ENCODE data around the gene MTCH2. TPM values are rescaled to one million over a fixed set of nuclear protein-coding genes. Genes with fewer than 3 reads are reported as not detected.
A peak's percentile ranks its signal among the peaks of the same experiment; 100 is the strongest.

Gene MTCH2
- total RNA-seq, 1 donor from 2014 or later = 39.7 TPM

DNA sequence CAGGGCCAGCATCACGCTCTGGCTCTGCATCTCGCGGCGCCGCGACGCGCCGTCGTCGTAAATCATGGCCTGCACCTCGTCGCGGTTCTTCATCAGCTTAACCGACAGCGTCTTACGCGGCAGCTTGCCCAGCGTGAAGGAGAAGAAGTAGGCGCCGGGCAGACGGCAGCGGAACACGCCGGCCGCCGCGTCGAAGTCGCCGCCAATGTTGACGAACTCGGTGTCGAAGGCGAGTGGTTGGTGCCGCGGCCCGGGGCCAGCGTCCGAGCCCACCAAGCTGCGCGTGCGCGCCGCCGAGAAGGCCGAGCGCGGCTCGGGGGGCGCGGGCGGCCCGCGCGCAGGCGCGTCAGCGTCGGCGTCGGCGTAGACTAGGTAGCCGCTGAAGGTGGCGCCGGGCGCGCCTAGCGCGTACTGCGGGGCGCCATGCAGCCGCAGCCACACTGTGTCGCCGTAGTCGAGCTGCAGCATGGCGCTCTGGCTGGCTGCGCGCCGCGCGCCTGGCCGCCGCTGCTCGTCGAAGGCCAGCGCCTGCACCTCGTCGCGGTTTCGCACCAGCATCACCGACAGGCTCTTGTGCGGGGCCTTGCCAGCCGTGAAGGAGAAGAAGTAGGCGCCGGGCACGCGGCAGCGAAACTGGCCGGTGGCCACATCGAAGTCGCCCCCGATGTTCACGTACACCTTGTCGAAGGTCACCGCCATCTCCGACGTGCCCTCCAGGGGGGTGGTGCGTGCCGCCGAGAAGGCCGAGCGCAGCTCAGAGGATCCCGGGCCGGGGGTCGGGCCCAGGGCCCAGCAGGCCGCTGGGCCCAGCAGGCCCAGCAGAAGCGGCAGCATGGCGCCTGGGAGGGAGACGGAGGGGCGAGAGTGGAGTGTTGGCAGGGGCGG, 52.1 kb downstream of the MTCH2 start:
- peak; percentile 52 for DNase-seq (ENCODE audit: low spot score)

DNA sequence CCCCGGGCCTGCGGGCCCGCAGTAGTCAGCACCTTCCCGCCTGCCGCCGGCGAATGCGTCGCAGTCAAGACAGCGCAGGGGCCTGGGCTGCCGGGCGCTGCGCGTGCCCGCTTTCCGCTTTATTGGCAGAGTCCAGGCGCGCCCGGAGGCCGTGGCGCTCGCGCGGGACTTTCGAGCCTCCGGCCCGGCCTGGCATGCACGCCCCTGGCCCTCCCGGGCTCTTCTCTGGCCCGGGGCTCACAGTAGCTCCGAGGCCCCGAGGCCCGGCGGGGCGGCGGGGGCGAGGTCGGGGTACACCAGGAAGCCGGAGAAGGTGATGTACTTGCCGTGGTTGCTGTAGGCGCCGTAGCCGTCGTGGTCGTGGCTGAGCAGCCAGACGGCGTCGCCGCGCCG, 52.8 kb downstream of the MTCH2 start:
- peak; percentile 23 for DNase-seq (ENCODE audit: low spot score)

DNA sequence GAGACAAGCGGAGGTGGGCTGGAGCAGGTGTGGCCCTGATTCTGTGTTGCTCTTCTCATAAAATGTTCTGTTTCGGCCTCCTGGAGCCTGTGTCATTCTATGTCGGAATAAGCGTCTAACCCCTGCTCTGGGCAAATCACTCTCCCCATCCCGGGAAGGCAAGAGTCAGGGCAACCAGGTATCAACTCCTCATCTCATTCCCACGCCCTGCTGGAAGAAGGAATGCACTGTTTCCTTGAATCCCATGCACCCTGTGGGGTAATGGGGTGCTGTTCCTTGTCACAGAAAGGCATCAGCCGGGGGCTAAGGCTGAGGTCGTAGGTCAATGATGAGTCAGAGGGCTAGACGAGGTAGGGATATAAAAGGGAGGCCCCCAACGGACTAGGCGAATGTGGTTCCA, 53.2 kb downstream of the MTCH2 start:
- no peak for DNase-seq (ENCODE audit: low spot score)

DNA sequence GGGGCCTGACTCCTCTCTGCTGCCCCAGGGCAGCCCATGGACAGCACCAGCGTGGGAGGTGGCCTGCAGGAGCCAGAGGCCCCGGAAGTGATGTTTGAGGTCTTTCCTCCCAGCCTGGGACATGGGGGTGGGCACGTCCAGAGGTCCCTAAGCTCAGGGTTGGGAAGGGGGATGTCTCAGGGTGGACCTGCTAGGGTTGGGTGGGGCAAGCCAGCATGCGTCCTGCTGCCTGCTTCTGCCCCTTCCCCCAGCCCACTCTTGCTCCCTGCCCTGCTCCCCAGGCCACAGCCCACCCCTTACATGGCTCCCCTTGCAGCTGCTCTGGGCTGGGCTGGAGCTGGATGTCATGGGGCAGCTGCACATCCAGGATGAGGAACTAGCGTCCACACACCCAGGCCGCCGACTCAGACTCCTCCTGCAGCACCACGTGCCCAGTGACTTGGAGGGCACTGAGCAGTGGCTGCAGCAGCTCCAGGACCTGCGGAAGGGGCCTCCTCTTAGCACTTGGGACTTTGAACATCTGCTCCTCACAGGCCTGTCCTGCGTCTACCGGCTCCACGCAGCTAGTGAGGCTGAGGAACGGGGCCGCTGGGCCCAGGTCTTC, 54.5 kb downstream of the MTCH2 start:
- peak; percentile 29 for DNase-seq (ENCODE audit: low spot score)

DNA sequence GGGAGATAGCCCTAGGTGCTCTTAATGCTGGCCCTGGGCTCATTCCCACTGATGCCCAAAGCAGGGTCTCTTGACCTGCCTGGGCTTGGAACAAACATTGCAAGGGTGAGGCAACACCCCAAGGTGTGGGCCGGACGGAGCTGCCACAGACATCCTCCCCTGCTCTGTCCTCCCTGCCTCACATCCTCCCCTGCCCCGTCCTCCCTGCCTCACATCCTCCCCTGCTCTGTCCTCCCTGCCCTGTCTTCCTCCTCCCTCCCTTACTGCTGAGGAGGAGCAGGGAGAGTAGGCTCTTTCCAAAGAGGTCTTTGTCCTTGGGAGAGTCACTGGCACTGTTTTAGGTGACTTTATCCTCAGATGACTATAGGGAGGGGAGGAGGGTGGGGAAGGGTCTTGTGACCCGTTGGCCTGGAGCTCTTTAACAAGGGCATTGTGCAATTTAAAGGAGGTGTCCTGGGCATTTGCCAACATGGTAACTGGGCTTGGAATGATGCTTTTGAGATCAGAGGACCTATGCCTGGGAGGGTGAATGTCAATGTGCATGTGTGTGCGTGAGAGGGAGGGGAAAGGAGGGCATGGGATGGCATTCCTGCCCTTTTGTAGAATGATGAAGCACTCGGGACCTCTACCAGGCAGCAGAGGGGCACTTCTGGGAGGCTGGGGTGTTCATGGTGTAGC, 55.2 kb downstream of the MTCH2 start:
- no peak for DNase-seq (ENCODE audit: low spot score)

DNA sequence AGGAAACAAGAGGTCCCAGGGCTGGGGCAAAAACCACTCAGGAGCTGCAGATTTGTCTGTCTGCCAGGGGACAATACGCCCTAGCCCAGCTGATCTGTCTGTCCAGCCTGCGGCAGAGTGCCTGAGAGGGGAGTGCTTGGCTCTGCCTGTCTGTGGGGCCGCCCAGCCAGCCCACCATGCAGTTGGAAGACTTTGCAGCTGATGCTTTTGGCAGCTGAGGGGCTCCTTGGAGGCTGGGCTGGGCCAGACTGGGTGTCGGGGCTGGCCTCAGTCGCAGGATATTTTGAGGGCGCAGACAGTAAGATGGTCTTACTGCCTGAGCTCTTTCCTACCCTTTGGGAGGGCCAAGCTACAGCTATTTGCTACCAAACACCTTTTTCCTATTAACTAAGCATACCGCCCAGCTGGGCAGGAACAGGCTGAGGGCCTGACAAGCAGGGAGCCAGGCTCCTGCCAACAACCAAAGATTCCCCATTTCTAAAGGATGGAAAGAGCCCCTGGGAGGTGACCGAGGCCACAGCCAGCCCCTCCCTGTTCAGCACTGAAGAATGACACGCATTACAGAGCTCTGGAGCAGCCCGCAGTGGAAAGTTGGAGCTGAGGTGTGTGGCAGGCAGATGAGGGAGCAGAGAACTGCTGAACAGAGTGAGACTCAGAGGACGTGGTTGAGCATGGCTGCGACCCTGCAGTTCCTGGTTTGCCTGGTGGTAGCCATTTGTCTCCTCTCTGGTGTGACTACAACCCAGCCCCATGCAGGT, 56.1 kb downstream of the MTCH2 start, which contains the start of gene FAM180B:
FAM180B (plus strand) TSS at position 581 of the 758 bp plus-strand sequence; CDS start at position 672, 91 bp downstream.
- no peak for DNase-seq (ENCODE audit: low spot score)

DNA sequence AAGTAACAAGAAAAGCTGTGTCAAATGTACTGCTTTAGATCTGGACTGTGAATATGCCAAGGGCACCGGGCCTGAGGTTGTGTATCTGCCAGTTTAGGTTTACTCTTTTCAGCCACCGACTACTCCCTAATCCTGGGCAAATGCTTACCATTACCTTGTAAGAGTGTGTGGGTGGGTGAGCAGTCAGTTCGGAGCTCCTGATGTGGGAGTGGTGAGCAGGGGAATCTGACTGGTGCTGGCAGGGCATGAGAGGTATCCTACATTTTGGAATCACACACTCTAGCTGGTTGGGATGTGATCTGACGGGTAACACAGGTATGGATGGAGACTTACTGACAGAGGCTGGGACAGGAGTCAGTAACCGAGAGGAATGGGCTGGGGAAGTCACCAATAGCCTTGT, 58.5 kb downstream of the MTCH2 start:
- DNase-seq (ENCODE audit: low spot score) = no peak

DNA sequence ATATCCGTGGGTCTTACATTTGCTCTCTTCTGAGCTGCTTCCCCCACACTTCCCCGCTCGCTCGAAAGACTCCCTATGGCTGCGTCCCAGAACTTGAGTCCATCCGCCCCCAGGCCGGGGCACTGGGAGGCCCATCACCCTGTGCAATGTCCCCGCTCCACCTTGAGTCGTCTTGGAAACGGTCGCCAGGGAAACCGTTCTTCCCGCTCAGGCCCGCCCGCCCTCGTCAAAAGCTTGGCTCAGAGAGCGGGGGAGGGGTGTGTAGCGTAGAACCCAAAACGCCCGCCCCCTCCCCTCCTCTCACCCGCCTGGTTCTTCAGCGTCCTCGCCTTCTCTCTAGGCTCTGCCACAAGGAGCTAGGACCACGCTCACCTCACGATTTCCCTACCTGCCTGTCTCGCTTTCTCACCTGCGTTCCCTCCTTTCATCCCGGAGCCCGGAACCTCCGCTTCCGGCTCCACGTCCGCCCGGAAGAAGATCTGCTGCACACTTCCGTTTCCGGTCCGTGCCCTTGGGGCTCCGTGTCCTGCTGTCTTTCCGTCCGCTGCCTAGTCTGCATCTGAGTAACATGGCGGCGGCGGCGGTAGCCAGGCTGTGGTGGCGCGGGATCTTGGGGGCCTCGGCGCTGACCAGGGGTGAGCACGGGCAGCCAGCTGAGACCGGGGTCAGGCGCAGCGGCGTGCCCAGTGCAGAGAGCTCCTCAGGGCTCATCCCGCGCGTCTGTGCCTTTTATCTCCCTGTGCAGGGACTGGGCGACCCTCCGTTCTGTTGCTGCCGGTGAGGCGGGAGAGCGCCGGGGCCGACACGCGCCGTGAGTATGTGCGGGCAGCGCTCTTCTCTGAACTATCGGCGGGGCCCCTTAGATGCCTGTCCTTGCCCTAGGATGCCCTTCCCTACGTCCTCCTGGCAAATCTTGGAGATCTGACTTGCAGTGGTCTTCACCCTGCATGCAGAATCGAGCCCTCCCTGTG, 63.5 kb downstream of the MTCH2 start, which contains the start of the genes KBTBD4 and NDUFS3:
KBTBD4 (minus strand) TSS at position 447 of the 971 bp plus-strand sequence; CDS start at position 428, 19 bp downstream.
NDUFS3 (plus strand) TSS at position 551 of the 971 bp plus-strand sequence; CDS start at position 569, 18 bp downstream.
- DNase-seq (ENCODE audit: low spot score) = peak; percentile 97

DNA sequence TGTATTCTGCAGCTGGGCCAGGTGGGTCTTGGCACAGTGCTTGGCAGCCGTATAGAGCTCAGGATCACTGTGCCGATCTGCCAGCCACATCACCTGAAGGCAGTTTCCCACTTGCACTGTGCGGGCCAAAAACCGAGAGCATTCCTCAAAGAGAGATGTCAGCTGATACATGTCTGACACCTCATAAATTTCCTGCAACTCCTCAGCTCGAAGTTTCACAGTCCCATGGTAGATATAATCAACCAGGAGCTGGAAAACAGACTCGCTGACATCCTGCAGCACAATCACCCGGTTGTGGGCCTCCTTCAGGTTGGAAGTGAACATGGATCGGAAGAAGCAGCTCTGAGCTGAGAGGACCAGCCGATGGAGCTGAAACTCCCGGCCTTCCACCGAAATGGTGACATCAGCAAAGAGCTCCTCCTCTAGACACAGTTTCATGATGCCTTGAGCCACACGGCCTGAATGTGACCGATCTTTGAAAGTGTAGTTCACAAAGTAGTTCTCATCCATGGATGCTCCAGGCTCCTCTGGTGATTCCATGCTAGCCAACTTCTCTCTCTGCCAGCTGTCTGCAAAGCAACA, 64.8 kb downstream of the MTCH2 start:
- no peak for DNase-seq (ENCODE audit: low spot score)

DNA sequence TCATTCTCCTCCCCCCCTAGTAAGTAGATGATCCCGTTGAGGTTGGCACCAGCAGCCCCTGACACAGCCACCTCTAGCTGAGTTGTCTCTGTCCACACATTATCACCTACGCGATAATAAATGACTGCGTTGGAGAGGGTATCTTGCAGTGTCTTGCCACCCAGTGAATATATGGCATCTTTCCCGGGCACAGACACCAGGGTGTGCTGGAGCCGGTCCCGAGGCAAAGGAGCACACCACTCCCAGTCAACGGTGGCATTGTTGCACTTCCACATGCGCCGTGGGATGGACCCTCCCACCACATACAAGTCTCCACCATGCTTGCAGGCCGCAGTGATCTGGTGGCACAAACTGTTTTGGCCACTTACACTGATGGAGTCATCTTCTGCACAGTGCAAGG, 69.0 kb downstream of the MTCH2 start:
- no peak for DNase-seq (ENCODE audit: low spot score)

DNA sequence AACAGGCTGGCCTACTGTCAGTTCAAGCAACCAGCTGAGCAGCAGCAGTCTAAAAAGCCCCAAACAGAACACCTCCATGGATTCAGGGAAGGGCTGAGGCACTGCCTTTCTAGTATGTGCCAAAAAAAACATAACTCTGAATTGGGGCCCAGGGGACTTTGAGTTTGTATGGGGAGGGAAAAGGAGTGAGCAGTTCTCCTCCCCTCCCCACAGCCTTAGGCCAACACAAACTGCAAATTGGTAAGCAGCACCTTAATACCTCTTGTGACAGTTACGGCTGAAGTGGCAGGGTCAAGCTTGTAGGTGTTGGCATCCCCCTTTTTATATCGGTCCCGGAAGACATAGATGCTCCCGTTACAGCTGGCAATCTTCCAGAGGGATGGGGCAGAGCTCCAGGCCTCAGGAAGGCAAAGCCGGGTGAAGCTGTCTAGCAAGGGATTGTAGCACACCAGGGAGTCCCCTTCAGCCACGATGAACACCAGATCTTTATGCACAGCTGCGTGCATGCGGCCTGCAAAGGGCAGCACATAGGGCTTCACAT, 69.6 kb downstream of the MTCH2 start:
- no peak for DNase-seq (ENCODE audit: low spot score)

DNA sequence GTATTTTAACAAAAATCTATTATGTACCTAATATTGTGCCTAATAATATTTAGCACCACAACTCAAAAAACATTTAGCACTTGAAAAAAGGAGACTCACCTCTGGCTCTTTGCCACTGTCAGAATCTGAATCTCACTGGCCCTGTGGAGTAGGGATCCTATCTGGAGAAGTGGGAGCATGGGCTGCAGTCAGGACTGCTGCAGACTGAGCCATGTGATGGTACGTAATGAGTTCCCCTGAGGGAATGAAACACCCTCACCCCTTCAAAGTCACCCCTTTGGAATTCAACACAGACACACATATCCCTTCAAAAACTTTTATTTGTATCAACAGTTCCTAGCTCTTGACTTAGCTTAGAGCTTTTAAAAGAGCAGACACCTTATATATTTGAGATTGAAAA, 70.5 kb downstream of the MTCH2 start:
- no peak for DNase-seq (ENCODE audit: low spot score)

DNA sequence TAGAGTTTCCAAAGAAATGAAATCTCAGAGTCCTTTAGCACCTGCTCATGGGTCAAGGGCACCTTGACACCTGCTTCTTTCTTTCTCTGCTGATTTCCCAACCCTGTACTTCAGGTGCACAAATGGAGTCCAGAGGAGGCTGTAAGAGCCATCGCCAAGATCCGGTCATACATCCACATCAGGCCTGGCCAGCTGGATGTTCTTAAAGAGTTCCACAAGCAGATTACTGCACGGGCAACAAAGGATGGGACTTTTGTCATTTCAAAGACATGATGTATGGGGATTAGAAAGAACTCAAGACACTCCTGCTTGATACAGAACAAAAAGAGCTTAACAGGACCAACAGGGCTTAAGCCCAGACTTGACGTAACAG, 71.0 kb downstream of the MTCH2 start:
- DNase-seq (ENCODE audit: low spot score) = no peak

DNA sequence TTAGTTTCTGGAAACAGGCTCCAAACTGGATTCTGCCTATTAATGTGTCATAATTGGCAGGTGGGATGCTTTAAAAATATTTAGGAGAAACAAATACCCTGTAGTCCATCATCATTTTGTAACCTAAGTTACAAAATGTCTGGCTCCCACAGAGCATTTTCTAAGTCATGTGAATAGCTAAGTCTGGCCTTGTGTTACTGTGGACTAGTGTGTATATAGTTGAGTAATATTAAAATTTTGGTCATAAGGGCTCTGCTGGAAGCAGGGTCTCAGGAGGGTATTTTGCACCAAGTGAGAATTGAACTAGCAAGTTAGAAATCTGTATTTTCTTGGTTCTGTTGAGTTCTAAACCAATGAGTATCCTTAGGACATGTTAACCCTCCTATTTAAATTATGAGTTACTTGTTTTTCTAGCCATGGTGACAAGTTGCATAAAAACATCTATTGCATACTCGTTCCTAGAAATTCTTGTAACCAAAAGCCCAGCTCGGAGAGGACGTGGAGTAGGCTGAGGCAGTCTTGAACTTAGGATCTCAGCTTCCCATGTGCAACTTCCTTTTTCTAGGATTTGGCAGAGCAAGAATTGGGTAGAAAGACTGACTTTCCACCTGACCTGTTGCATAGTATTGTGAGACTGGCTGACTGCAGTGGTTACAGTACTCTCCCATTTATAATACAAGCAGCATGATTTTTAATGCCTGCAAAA, 71.6 kb downstream of the MTCH2 start:
- no peak for DNase-seq (ENCODE audit: low spot score)

DNA sequence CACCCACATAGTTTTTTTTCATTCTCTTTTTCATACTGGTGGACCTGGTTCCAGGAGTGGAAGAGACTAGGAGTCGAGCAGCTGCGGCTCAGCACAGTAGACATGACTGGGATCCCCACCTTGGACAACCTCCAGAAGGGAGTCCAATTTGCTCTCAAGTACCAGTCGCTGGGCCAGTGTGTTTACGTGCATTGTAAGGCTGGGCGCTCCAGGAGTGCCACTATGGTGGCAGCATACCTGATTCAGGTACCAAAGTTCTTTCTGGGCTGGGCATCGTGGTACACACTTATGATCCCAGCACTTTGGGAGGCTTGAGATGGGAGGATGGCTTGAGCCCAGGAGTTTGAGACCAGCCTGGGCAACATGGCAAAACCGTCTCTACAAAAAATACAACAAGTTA, 72.7 kb downstream of the MTCH2 start:
- no peak for DNase-seq (ENCODE audit: low spot score)
